Prostate gland (tissue), 2 donors: Measurements from ENCODE around the gene SMPD3.

Experiments
- CTCF ChIP-seq, 4 experiments: fragments of 200-600 bp in 2 of 4; fragments of 450-650 bp in 2 of 4; sonication (generic) in 2 of 4; IDR thresholded peaks; 1 replicate in 3 of 4; 2 replicates in 1 of 4; pipeline ENCODE4 v1.5.1; 2016 to 2019; ENCODE audit warnings: antibody characterized with exemption in 4 of 4, mild to moderate bottlenecking in 2 of 4, moderate library complexity in 2 of 4
- POLR2AphosphoS5 ChIP-seq: sonication (generic); formaldehyde crosslinking; IDR thresholded peaks from one replicate; pipeline ENCODE4 v1.6.1; 2017; ENCODE audit warnings: antibody characterized with exemption

- no peak for TF ChIP-seq CTCF (IDR thresholded peaks at IDR 0.05)
- TF ChIP-seq POLR2AphosphoS5 = no peak
Observed at GRCh38 chr16:68357521-68357922, 90.8 kb downstream of the SMPD3 start.
